UCSD-AML1 (cell line): ENCODE data around the gene SPDEF.

Source experiments
- DNase-seq: peaks from one replicate; lab custom pipeline; 2025; ENCODE audit not compliant: unreplicated experiment; lab: John Stamatoyannopoulos, UW

The SPDEF gene

GRCh38 chr6:34564181-34564580 lies 8.1 kb upstream of the SPDEF start:
- DNase-seq, result no peak

DNA sequence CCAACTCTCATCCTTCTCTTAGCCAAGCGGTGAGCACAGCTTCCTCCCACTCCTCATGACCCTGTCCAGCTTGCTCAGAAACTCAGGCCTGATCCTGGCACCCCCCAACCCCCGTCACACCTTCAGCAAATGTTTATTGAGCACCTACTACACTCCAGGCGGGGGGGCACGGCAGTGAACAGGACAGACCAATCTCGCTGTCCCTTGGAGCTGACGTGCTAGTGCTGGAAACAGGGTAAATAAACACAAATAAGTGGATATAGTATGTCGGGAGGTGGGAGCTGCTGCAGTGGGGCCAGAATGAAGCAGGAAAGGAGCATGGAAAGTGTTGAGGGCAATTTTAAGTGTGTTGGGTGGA lies 7.4 kb upstream of the SPDEF start:
- no peak for DNase-seq

DNA sequence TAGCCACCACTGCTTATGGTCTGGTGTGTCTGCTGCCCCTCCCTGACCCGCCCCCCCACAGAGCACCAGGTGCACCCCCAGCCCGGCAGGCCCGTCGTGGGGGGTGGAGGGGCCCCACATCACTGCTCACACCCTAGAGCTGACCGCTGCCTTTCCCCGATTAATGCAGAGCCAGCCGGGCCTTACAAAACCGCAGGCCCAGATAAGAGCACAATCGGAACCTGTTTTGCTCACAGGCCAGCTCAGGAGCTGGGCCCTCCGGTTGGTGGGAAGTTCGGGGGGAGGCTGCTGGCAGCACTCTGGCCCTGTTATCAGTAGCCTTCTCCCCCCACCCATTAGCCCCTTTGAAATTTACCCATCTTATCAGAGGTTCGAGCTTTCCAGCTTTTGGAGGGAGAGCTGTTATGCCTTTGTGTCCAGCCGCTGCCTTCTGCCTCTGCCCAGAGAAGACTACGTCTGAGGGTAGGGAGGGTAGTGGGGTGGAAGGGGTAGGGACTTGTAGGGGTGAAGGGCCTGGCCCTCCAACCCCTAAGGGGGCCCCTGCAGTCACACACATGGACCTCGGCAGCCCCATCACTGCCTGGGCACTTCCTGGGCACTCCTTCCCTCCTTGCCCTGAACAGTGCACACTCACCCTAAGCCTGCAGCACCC lies 6.9 kb upstream of the SPDEF start:
- DNase-seq, result no peak

DNA sequence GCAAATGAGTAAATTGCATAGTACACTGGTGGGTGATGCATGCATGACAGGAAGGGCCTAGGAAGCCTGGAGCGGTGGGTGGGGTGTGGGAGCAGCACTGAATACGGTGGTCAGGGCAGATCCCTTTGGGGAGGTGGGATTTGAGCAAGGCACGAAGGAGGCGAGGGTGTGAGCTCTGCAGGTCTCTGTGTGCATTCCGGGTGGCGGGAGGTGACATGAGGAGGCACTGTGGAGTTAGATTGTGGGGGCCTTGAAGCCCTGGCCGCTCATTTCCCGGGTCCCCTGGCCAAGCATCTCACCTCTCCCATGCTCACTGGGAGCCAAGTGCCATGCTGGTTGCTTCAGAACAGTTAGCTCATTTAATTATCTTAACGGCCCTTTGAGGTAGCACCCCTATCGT lies 6.2 kb upstream of the SPDEF start:
- DNase-seq, result no peak

GRCh38 chr6:34561227-34561530 lies 5.0 kb upstream of the SPDEF start:
- no peak for DNase-seq

- no peak for DNase-seq
These were observed 4.5 kb upstream of the SPDEF start for GRCh38 chr6:34560366-34561226.

DNA sequence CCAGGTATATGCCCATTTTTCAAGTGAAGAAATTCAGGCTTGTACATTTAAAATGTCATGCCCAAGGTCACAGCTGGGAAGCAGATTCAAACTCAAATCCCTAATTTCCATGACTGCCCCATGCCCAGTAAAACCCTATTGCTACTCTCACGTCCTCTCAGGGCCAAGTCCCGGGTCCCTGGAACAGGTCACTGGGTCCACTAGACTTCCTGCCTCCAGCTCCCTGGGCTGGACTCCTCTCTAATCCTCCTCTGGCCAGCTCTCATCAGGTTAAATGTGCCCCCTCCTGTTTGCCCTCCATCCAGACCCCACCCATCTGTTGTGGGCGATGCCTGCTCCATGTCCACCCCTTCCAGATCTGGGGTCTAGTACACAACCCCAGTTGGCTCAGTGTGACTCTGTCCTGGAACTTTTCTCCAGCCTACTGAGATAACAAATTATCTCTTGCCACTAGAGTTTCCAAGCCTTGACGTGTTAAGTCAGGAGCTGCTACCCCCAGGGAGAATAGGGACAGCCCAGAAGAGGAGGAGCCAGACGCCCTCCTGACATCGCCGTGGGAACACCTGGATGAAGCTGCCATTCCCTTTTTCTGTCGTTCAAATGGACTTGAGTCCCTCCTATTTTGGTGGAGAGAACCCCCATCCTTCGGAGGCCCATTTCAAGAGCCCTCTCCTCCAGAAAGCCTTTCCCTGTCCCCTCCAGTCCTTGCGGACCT lies 3.7 kb upstream of the SPDEF start:
- DNase-seq, result no peak

GRCh38 chr6:34558172-34558714 lies 2.1 kb upstream of the SPDEF start:
- DNase-seq, result no peak

- DNase-seq, result no peak
These were observed 1.1 kb upstream of the SPDEF start for GRCh38 chr6:34557228-34557627.

GRCh38 chr6:34556493-34556892 lies 364 bp upstream of the SPDEF start:
- no peak for DNase-seq

DNA sequence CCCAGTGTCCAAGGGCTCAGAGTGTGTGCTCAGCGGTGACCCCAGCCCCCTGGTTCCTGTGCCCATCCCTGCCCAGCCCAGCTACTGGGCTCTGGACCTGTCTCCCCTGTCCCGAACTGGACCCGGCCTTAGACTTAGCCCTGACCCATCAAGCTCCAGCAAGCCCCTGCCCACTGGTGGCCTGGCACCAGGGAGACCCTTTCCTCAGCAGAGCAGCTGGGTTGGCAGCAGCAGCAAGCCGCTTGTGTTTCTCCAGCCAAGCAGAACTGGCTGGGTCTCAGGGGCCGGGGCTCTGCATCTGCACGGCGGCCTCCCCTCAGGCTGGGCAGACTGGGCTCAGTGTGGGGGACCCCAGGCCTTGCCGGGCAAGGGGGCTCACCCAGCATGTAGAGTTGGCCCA lies 801 bp downstream of the SPDEF start:
- no peak for DNase-seq

- no peak for DNase-seq
These were observed 1.2 kb downstream of the SPDEF start for GRCh38 chr6:34555007-34555322.

DNA sequence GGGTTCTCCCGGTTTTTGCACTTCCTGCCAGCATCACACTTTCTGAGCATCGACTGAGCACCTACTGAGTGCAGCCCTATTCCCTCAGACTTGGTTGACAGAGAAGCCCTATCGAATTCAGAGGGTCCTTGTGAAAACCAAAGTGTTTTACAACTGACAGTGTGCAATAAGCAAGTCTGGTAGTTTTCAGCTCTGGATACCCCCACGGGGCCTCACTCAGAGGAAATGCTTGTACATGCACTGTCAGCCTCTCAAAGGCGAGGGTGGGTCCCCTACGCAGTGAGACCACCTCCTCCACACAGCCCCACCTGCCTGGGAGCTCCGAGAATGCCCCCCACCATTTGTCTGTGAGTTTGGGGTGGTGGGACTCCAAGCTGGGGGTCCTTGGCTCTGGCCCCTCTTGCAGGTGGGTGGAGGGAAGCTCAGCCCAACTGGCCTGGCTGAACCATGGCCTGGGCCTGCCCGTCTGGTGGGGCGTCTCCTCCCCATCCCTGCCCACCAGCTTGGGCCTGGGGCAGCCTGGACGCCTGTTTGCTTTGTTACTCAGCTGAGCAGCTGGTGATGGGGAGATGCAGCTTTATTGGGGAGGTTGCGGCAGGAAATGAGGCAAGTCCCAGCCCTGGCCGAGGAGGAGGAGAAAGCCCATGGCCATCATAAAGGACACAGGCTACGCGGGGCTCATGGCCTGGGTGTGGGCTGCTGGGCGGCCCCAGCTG lies 1.7 kb downstream of the SPDEF start:
- DNase-seq, result no peak

- DNase-seq, result no peak
These were observed 2.4 kb downstream of the SPDEF start for GRCh38 chr6:34553750-34554149.

GRCh38 chr6:34553146-34553545 lies 3.0 kb downstream of the SPDEF start:
- no peak for DNase-seq

GRCh38 chr6:34552620-34553019 lies 3.5 kb downstream of the SPDEF start:
- DNase-seq, result no peak

DNA sequence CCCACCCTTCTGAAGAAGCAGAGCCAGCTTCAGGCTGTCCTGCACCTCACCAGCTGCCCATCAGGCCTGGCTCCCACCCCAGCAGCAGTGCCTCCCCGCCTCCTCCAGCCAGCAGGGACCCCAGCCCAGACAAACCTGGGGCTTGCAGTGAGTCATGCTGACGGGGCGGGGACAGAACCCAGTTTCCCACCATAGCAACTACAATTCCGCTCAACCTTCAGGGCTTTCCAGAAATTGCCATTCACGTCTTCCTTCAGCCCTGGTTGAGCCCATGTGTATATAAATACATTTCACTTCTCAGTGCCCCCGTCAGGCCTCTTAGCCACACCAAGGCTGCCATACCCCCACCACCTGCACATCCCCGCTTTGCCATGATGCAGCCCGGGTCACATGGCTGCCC lies 4.4 kb downstream of the SPDEF start:
- DNase-seq, result no peak

DNA sequence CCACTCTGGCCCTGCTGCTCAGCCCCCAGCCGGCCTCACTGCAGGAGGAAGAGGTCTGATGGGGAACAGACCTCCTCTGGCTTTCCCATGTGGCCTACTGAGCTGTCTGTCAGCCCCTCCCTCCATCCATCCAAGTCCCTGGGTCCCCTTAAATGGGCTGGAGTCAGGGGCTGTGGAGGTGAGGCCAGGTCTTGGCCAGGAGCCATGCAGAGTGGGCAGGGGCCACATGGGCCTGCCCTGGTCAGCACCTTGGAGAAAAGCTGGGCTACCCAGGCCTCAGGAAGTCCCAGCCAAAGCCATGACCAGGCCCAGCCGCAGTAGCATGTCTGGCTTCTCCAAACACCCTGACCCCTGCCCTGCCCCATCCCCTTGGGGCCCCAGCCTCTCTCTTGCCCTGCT lies 6.3 kb downstream of the SPDEF start:
- DNase-seq, result no peak

- no peak for DNase-seq
These were observed 6.9 kb downstream of the SPDEF start for GRCh38 chr6:34549026-34549803.

- no peak for DNase-seq
These were observed 8.2 kb downstream of the SPDEF start for GRCh38 chr6:34547701-34548644.
